HepG2 (cell line): ENCODE measurements around the gene TMEM33. TPM values are rescaled to one million over a fixed set of nuclear protein-coding genes. Genes with fewer than 3 reads are reported as not detected.

ENCODE experiments used
- AHR ChIP-seq: IDR thresholded peaks from 2 replicates; pipeline ENCODE4 v1.6.1; 2018; ENCODE audit warnings: missing genetic modification reagents, missing compliant biosample characterization
- ASH2L ChIP-seq: fragments of 300-600, 200-600 bp; sonication (generic); IDR thresholded peaks from 2 replicates; pipeline ENCODE4 v1.7.0; 2017; ENCODE audit warnings: low read depth, mild to moderate bottlenecking, moderate library complexity, mixed read lengths, low read length; ENCODE audit not compliant: insufficient read length
- EED ChIP-seq: sonication (generic); formaldehyde crosslinking; IDR thresholded peaks from 2 replicates; pipeline ENCODE4 v1.5.0; 2020; ENCODE audit warnings: mild to moderate bottlenecking, missing genetic modification reagents
- HMGXB4 ChIP-seq, 2 experiments: sonication (generic) in 1 of 2; formaldehyde crosslinking in 1 of 2; IDR thresholded peaks; 2 replicates each; pipeline versions ENCODE4 v1.4.0 to v1.6.1; 2018 to 2020; ENCODE audit warnings: missing genetic modification reagents in 2 of 2, borderline replicate concordance in 1 of 2, low read depth in 1 of 2, mild to moderate bottlenecking in 1 of 2, missing biosample characterization in 1 of 2
- JUN ChIP-seq: sonication (generic); formaldehyde crosslinking; IDR thresholded peaks from 2 replicates; pipeline ENCODE4 v1.4.0; 2020; ENCODE audit warnings: mild to moderate bottlenecking, missing genetic modification reagents
- PHF21A ChIP-seq: sonication (generic); formaldehyde crosslinking; IDR thresholded peaks from 2 replicates; pipeline ENCODE4 v1.5.0; 2020; ENCODE audit warnings: mild to moderate bottlenecking, missing genetic modification reagents
- POLR2AphosphoS2 ChIP-seq: IDR thresholded peaks from 2 replicates; pipeline ENCODE4 v1.6.1; 2011; ENCODE audit warnings: low read depth, low read length, improper control_type of control experiment
- RFX3 ChIP-seq: IDR thresholded peaks from 2 replicates; pipeline ENCODE4 v1.6.1; 2016; ENCODE audit warnings: missing biosample characterization, missing genetic modification reagents
- SMYD3 ChIP-seq: sonication (generic); formaldehyde crosslinking; IDR thresholded peaks from 2 replicates; pipeline ENCODE4 v1.8.1; 2023; ENCODE audit warnings: mild to moderate bottlenecking, missing genetic modification reagents
- SPEN ChIP-seq: sonication (generic); formaldehyde crosslinking; IDR thresholded peaks from 2 replicates; pipeline ENCODE4 v1.5.1; 2020; ENCODE audit warnings: low read depth, mild to moderate bottlenecking, missing genetic modification reagents
- TBX2 ChIP-seq: sonication (generic); formaldehyde crosslinking; IDR thresholded peaks from 2 replicates; pipeline ENCODE4 v1.5.0; 2020; ENCODE audit warnings: missing genetic modification reagents, mild to moderate bottlenecking, borderline replicate concordance
- TBX3 ChIP-seq: fragments of 450-650 bp; IDR thresholded peaks from 2 replicates; pipeline ENCODE4 v1.6.1; 2017; ENCODE audit warnings: antibody characterized with exemption, mild to moderate bottlenecking, inconsistent platforms, borderline replicate concordance
- YEATS4 ChIP-seq: sonication (generic); formaldehyde crosslinking; IDR thresholded peaks from 2 replicates; pipeline ENCODE4 v1.4.0; 2020; ENCODE audit warnings: missing genetic modification reagents, borderline replicate concordance
- ZNF3 ChIP-seq: IDR thresholded peaks from 2 replicates; pipeline ENCODE4 v1.7.0; 2017; ENCODE audit warnings: inconsistent platforms
- ZNF484 ChIP-seq: sonication (generic); formaldehyde crosslinking; IDR thresholded peaks from 2 replicates; pipeline ENCODE4 v1.5.1; 2020; ENCODE audit warnings: mild to moderate bottlenecking, low read depth, missing genetic modification reagents, borderline replicate concordance
- ZNF574 ChIP-seq: sonication (generic); formaldehyde crosslinking; IDR thresholded peaks from 2 replicates; pipeline ENCODE4 v1.4.0; 2020; ENCODE audit warnings: missing genetic modification reagents
- ZNF672 ChIP-seq: sonication (generic); formaldehyde crosslinking; IDR thresholded peaks from 2 replicates; pipeline ENCODE4 v1.8.1; 2022; ENCODE audit warnings: missing genetic modification reagents
- ZNF770 ChIP-seq: sonication (generic); formaldehyde crosslinking; IDR thresholded peaks from 2 replicates; pipeline ENCODE4 v1.5.0; 2020; ENCODE audit warnings: mild to moderate bottlenecking, missing genetic modification reagents
- ZNF792 ChIP-seq: IDR thresholded peaks from 2 replicates; pipeline ENCODE4 v1.6.1; 2016
- ZNF816 ChIP-seq: sonication (generic); formaldehyde crosslinking; IDR thresholded peaks from 2 replicates; pipeline ENCODE4 v1.8.0; 2022; ENCODE audit warnings: missing genetic modification reagents, mild to moderate bottlenecking, borderline replicate concordance
- ZNF878 ChIP-seq: sonication (generic); formaldehyde crosslinking; IDR thresholded peaks from 2 replicates; pipeline ENCODE4 v1.8.1; 2023; ENCODE audit warnings: mild to moderate bottlenecking, missing genetic modification reagents, moderate library complexity
- polyA plus RNA-seq, 8 experiments: library from polyadenylated mRNA; depleted of rRNA in 3 of 8; stranded (reverse) in 7 of 8; unstranded in 1 of 8; fragments of >200 nt; fragmentation: Illumina TruSeq in 4 of 8; extraction: Trizol in 4 of 8; gene quantifications; 2 replicates each; pipeline versions ENCODE4 v1.2.1 to v1.2.3, GENCODE V29; 2011 to 2016; ENCODE audit warnings: low read depth in 4 of 8, missing spikeins in 1 of 8, mixed read lengths in 1 of 8; ENCODE audit not compliant: insufficient read depth in 1 of 8
- total RNA-seq, 5 experiments: library from RNA; depleted of rRNA; stranded (reverse); fragments of >200 nt; fragmentation: Illumina TruSeq; extraction: Trizol; gene quantifications; 2 replicates each; pipeline ENCODE4 v1.2.3, GENCODE V29; 2016; ENCODE audit warnings: low read depth in 1 of 5

Gene TMEM33
- total and polyA plus RNA-seq, 2 of the 13 experiments (the other 11 are each of a cell fraction or from before 2014, with no cell fraction given): 36.1 to 66.6 TPM

- TF ChIP-seq ZNF770 (CRISPR knock-in tag): no peak
- peak; percentile 41; the same call in 1 of the 2 replicates for TF ChIP-seq JUN (CRISPR knock-in tag)
- TF ChIP-seq RFX3 (CRISPR knock-in tag): 0 out of 2 replicates have a peak, but pooled peaks have one; percentile 8
- no peak for TF ChIP-seq POLR2AphosphoS2
- TF ChIP-seq SPEN (CRISPR knock-in tag): peak; percentile 77
- TF ChIP-seq TBX2 (CRISPR knock-in tag): no peak
- TF ChIP-seq ZNF878: no peak
- no peak for TF ChIP-seq ZNF672 (CRISPR knock-in tag)
- TF ChIP-seq ZNF3 (CRISPR knock-in tag): no peak
- TF ChIP-seq HMGXB4 (CRISPR knock-in tag; IDR thresholded peaks at IDR 0.05; ENCODE audit: borderline replicate concordance in 1 of 2, low read depth in 1 of 2): peak; percentile 45 to 66
- no peak for TF ChIP-seq TBX3
- TF ChIP-seq YEATS4 (CRISPR knock-in tag): peak; percentile 55
- peak; percentile 91 for TF ChIP-seq ZNF574 (CRISPR knock-in tag)
- TF ChIP-seq AHR (CRISPR knock-in tag): no peak; the same call in 1 of the 2 replicates
- 0 out of 2 replicates have a peak, but pooled peaks have one; percentile 51 for TF ChIP-seq SMYD3 (CRISPR knock-in tag)
- 0 out of 2 replicates have a peak, but pooled peaks have one; percentile 69 for TF ChIP-seq ZNF816 (CRISPR knock-in tag)
- TF ChIP-seq ASH2L: peak; percentile 94
- 0 out of 2 replicates have a peak, but pooled peaks have one; percentile 56 for TF ChIP-seq ZNF792 (CRISPR knock-in tag)
- TF ChIP-seq PHF21A (CRISPR knock-in tag): 0 out of 2 replicates have a peak, but pooled peaks have one; percentile 3
- TF ChIP-seq EED (CRISPR knock-in tag): 0 out of 2 replicates have a peak, but pooled peaks have one; percentile 16
- TF ChIP-seq ZNF484: no peak
Observed at GRCh38 chr4:41934901-41935651, at the start of gene TMEM33 (continued).
